ENCODE results near the gene RBM12.

RBM12 gene

DNA sequence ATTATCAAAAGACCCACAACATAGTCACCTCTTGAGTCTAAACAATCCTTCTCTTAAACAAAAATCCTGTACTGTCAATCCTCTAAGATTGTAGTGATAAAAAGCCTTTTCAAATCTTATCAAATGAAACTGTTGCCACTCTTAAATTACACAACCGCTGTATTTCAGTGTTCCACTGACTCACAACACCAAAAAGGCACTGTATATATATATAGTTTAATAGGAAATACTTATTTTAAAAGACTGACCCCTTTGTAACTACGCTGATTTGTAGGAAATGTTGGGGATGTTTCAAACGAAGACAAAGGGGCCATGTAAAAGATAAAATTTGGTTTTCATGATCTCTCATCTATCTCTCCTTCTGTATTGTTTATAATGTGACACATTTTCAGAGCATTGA, 14.1 kb downstream of the RBM12 start:
- no peak for TF ChIP-seq EZH2phosphoT487 (IDR thresholded peaks at IDR 0.05; ENCODE audit: borderline replicate concordance)
- TF ChIP-seq, protein P1, sequence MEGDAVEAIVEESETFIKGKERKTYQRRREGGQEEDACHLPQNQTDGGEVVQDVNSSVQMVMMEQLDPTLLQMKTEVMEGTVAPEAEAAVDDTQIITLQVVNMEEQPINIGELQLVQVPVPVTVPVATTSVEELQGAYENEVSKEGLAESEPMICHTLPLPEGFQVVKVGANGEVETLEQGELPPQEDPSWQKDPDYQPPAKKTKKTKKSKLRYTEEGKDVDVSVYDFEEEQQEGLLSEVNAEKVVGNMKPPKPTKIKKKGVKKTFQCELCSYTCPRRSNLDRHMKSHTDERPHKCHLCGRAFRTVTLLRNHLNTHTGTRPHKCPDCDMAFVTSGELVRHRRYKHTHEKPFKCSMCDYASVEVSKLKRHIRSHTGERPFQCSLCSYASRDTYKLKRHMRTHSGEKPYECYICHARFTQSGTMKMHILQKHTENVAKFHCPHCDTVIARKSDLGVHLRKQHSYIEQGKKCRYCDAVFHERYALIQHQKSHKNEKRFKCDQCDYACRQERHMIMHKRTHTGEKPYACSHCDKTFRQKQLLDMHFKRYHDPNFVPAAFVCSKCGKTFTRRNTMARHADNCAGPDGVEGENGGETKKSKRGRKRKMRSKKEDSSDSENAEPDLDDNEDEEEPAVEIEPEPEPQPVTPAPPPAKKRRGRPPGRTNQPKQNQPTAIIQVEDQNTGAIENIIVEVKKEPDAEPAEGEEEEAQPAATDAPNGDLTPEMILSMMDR (conservative IDR thresholded peaks at IDR 0.05; ENCODE audit: low read length), result no peak
- H3K36me3 ChIP-seq (ENCODE audit: insufficient read depth, low read length), result peaks cover 42% of the 10 kb centered on the region
- H2AFZ ChIP-seq (ENCODE audit: low read length), result no peak overlapping the region
- no peak overlapping the region for H3K4me3 ChIP-seq (ENCODE audit: low read length, poor library complexity, severe bottlenecking)
- peaks cover 99% of the 10 kb centered on the region for H3K79me2 ChIP-seq (ENCODE audit: insufficient read depth, low read length)
- H4K20me1 ChIP-seq (ENCODE audit: insufficient read depth, low read length, poor library complexity, severe bottlenecking), result peaks cover 85% of the 10 kb centered on the region
- peaks cover 8% of the 10 kb centered on the region for H3K4me1 ChIP-seq (ENCODE audit: insufficient read depth, low read length, poor library complexity, severe bottlenecking)
- no peak overlapping the region for H3K9ac ChIP-seq (ENCODE audit: low read depth, low read length, poor library complexity, severe bottlenecking)
- no peaks in the 10 kb centered on the region for H3K27me3 ChIP-seq (ENCODE audit: insufficient read depth, low read length, poor library complexity, severe bottlenecking)
- no peaks in the 10 kb centered on the region for H3K9me2 ChIP-seq (replicated peaks; ENCODE audit: low read depth, low read length)
- no peaks in the 10 kb centered on the region for H3K9me3 ChIP-seq (ENCODE audit: insufficient read depth, low read depth, low read length)
- no peak overlapping the region for H3K4me2 ChIP-seq (ENCODE audit: low read depth, low read length, poor library complexity, severe bottlenecking)
- no peaks in the 10 kb centered on the region for H3F3A ChIP-seq (ENCODE audit: low read depth)

DNA sequence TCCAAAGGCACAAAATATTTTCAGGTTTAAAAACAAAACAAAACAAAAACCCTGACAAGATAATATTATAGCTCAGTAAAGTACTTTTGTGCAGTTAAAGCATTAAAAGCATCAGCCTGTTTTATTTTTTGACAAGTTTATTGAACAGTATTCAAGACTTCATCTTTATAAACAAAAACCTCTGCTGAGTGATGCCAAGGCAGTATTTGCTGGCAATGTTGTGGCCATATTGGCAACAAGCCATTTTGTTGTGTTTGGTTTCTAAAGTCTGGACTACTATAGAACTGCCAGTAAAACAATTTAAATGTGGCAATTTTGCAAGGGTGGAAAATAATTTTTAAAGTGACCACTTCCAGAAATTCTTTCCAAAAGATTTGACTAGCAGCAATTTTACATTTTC, 15.9 kb downstream of the RBM12 start:
- Histone ChIP-seq H3K4me2 (ENCODE audit: low read depth, low read length, poor library complexity, severe bottlenecking) (no peak overlapping the region), H3K9ac (ENCODE audit: low read depth, low read length, poor library complexity, severe bottlenecking) (no peak overlapping the region), H3K79me2 (ENCODE audit: insufficient read depth, low read length) (peaks cover 99% of the 10 kb centered on the region), H4K20me1 (ENCODE audit: insufficient read depth, low read length, poor library complexity, severe bottlenecking) (peaks cover 67% of the 10 kb centered on the region), H3K36me3 (ENCODE audit: insufficient read depth, low read length) (peaks cover 24% of the 10 kb centered on the region), H2AFZ (ENCODE audit: low read length) (no peak overlapping the region), H3F3A (ENCODE audit: low read depth) (no peaks in the 10 kb centered on the region), H3K9me2 (replicated peaks; ENCODE audit: low read depth, low read length) (no peaks in the 10 kb centered on the region), H3K27me3 (ENCODE audit: insufficient read depth, low read length, poor library complexity, severe bottlenecking) (no peaks in the 10 kb centered on the region), H3K4me1 (ENCODE audit: insufficient read depth, low read length, poor library complexity, severe bottlenecking) (peaks cover 8% of the 10 kb centered on the region), H3K9me3 (ENCODE audit: insufficient read depth, low read depth, low read length) (no peaks in the 10 kb centered on the region), H3K4me3 (ENCODE audit: low read length, poor library complexity, severe bottlenecking) (no peak overlapping the region)
- TF ChIP-seq, protein P1 (conservative IDR thresholded peaks at IDR 0.05; ENCODE audit: low read length), result no peak
- TF ChIP-seq EZH2phosphoT487 (IDR thresholded peaks at IDR 0.05; ENCODE audit: borderline replicate concordance), result no peak

DNA sequence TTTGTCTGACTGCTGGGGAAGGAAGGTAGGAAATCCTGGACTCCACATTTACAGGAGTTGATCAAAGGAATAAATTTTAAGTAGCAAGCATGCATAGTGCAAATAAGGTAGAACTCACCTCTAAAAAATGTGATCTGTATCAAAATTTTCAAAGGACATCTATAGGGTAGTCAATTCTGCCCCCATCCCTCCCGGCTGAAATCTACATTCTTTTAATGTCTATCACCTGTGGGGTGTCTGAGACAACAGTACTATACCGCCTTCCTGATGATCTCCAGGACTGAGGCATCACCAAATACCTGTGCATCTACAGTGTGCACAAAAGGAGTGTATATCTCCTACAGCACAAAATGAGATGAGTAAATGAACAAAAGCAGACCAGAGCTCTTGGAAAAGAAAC, 19.9 kb downstream of the RBM12 start:
- Histone ChIP-seq H2AFZ (ENCODE audit: low read length) (no peak overlapping the region), H3K4me3 (ENCODE audit: low read length, poor library complexity, severe bottlenecking) (no peak overlapping the region), H3K9ac (ENCODE audit: low read depth, low read length, poor library complexity, severe bottlenecking) (no peak overlapping the region), H3K9me2 (replicated peaks; ENCODE audit: low read depth, low read length) (no peaks in the 10 kb centered on the region), H3K4me1 (ENCODE audit: insufficient read depth, low read length, poor library complexity, severe bottlenecking) (peaks cover 22% of the 10 kb centered on the region), H3K27me3 (ENCODE audit: insufficient read depth, low read length, poor library complexity, severe bottlenecking) (no peaks in the 10 kb centered on the region), H3K9me3 (ENCODE audit: insufficient read depth, low read depth, low read length) (no peaks in the 10 kb centered on the region), H3K79me2 (ENCODE audit: insufficient read depth, low read length) (peaks cover 97% of the 10 kb centered on the region), H4K20me1 (ENCODE audit: insufficient read depth, low read length, poor library complexity, severe bottlenecking) (peaks cover 33% of the 10 kb centered on the region), H3K36me3 (ENCODE audit: insufficient read depth, low read length) (peaks cover 3% of the 10 kb centered on the region; the same call in 1 of the 2 replicates), H3K4me2 (ENCODE audit: low read depth, low read length, poor library complexity, severe bottlenecking) (no peak overlapping the region), H3F3A (ENCODE audit: low read depth) (no peaks in the 10 kb centered on the region)
- TF ChIP-seq EZH2phosphoT487 (IDR thresholded peaks at IDR 0.05; ENCODE audit: borderline replicate concordance), result no peak
- TF ChIP-seq, protein P1 (conservative IDR thresholded peaks at IDR 0.05; ENCODE audit: low read length), result no peak
